Astrocyte (in vitro differentiated cells and primary cell): Measurements from ENCODE around the gene RANGAP1. TPM values are rescaled to one million over a fixed set of nuclear protein-coding genes. Genes with fewer than 3 reads are reported as not detected.
A peak's percentile ranks its signal among the peaks of the same experiment; 100 is the strongest.

Experiments used
- DNase-seq: peaks from one replicate; pipeline ENCODE4 v3.0.0-alpha.2; 2010; ENCODE audit warnings: low read depth
- FAIRE-seq: peaks from 2 replicates; lab custom pipeline; 2011; peaks lifted over from hg19 to GRCh38; lab: Jason Lieb, UNC
- H2AFZ ChIP-seq: 2 replicates; pipeline ENCODE4 v1.6.0; 2012; ENCODE audit warnings: low read depth, low read length, inconsistent platforms
- H3K27ac ChIP-seq: 2 replicates; pipeline ENCODE4 v1.5.1; 2011; ENCODE audit warnings: low read depth, low read length, inconsistent platforms
- H3K27me3 ChIP-seq: 2 replicates; pipeline ENCODE4 v1.6.0; 2011; ENCODE audit warnings: low read length, inconsistent platforms; ENCODE audit not compliant: insufficient read depth
- H3K36me3 ChIP-seq: 2 replicates; pipeline ENCODE4 v1.5.1; 2011; ENCODE audit warnings: low read length, inconsistent platforms; ENCODE audit not compliant: insufficient read depth
- H3K4me1 ChIP-seq: 2 replicates; pipeline ENCODE4 v1.5.1; 2011; ENCODE audit warnings: low read length, inconsistent platforms; ENCODE audit not compliant: insufficient read depth
- H3K4me2 ChIP-seq: 2 replicates; pipeline ENCODE4 v1.6.0; 2012; ENCODE audit warnings: low read length, inconsistent platforms
- H3K4me3 ChIP-seq: 2 replicates; pipeline ENCODE4 v1.5.1; 2011; ENCODE audit warnings: low read depth, mild to moderate bottlenecking, low read length, inconsistent platforms; ENCODE audit not compliant: insufficient read depth
- H3K79me2 ChIP-seq: 2 replicates; pipeline ENCODE4 v1.6.0; 2012; ENCODE audit warnings: mild to moderate bottlenecking, low read length, inconsistent platforms; ENCODE audit not compliant: insufficient read depth
- H3K9ac ChIP-seq: 2 replicates; pipeline ENCODE4 v1.6.0; 2012; ENCODE audit warnings: mild to moderate bottlenecking, low read length, inconsistent platforms
- H3K9me3 ChIP-seq: 2 replicates; pipeline ENCODE4 v1.5.1; 2012; ENCODE audit warnings: low read depth, mild to moderate bottlenecking, low read length, inconsistent platforms; ENCODE audit not compliant: insufficient read depth
- H4K20me1 ChIP-seq: 2 replicates; pipeline ENCODE4 v1.6.0; 2012; ENCODE audit warnings: low read length, inconsistent platforms; ENCODE audit not compliant: insufficient read depth
- H3K27ac Mint-ChIP-seq: one replicate; pipeline ENCODE4 v1.8.0; 2021; ENCODE audit warnings: mild to moderate bottlenecking, mixed read lengths; ENCODE audit not compliant: unreplicated experiment
- H3K27me3 Mint-ChIP-seq: one replicate; pipeline ENCODE4 v1.8.0; 2021; ENCODE audit warnings: low read depth, mixed read lengths; ENCODE audit not compliant: unreplicated experiment
- H3K36me3 Mint-ChIP-seq: one replicate; pipeline ENCODE4 v1.8.0; 2021; ENCODE audit warnings: low read depth, mixed read lengths; ENCODE audit not compliant: unreplicated experiment
- H3K4me1 Mint-ChIP-seq: one replicate; pipeline ENCODE4 v1.8.0; 2021; ENCODE audit warnings: low read depth, mixed read lengths; ENCODE audit not compliant: unreplicated experiment
- H3K4me3 Mint-ChIP-seq: one replicate; pipeline ENCODE4 v1.8.0; 2021; ENCODE audit warnings: mild to moderate bottlenecking, moderate library complexity, mixed read lengths; ENCODE audit not compliant: unreplicated experiment
- H3K9me3 Mint-ChIP-seq: one replicate; pipeline ENCODE4 v1.8.0; 2021; ENCODE audit warnings: mild to moderate bottlenecking, mixed read lengths; ENCODE audit not compliant: unreplicated experiment
- EZH2 ChIP-seq: IDR thresholded peaks from 2 replicates; pipeline ENCODE4 v1.6.1; 2012; ENCODE audit warnings: mild to moderate bottlenecking, low read length, inconsistent platforms; ENCODE audit not compliant: insufficient read depth
- total RNA-seq: library from RNA; stranded (reverse); gene quantifications from 2 replicates; pipeline ENCODE4 v1.2.1, GENCODE V29; 2021
- TF ChIP-seq, protein P1 (sequence below): IDR thresholded peaks from 2 replicates; pipeline ENCODE4 v1.5.1; 2011; ENCODE audit warnings: low read depth, mild to moderate bottlenecking, inconsistent platforms, low read length, moderate library complexity; ENCODE audit not compliant: insufficient read depth

The RANGAP1 gene
- total RNA-seq, 1 donor from 2014 or later, result 77.8 TPM

DNA sequence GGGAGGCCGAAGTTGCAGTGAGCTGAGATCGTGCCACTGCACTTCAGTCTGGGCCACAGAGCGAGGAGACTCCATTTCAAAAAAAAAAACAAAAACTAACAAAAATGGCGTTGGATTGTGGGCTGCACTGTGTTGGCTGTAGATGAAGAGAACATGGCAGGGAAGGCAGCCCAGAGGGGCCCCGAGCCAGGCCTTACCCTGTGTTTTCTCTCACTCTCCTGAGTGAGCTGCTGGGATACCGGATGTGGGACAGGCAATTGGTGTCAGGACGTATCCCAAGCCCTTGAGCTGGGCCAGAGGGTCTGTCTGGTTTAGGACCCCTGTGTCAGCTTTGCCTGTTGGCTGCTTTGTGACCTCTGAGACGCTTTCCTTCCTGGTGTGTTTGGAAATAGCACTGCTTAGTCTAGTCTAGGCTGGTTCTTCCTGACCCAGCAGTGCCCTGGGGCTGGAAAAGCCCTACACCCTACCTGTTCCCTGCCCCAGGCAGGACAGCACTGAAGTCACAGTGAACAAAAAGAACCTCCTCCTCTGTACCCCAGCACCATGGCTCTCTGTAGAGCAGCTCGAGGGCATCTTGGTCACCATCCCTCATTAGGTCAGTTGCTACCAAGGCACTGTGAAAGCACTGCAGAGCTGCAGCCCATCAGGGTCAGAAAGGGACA lies 63.0 kb downstream of the RANGAP1 start:
- H3K4me2 ChIP-seq, result no peak overlapping the region
- no peaks in the 10 kb centered on the region for H3K79me2 ChIP-seq
- H3K36me3 Mint-ChIP-seq, result peaks cover 22% of the 10 kb centered on the region
- no peak overlapping the region for H3K4me3 ChIP-seq
- no peaks in the 10 kb centered on the region for H3K4me1 ChIP-seq
- no peaks in the 10 kb centered on the region for H4K20me1 ChIP-seq
- DNase-seq (no peak), FAIRE-seq (no peak)
- H3K27me3 Mint-ChIP-seq, result no peaks in the 10 kb centered on the region
- H3K27ac Mint-ChIP-seq, result no peak overlapping the region
- H3K27ac ChIP-seq, result no peak overlapping the region
- H3K9me3 Mint-ChIP-seq, result no peaks in the 10 kb centered on the region
- no peaks in the 10 kb centered on the region for H3K27me3 ChIP-seq
- H3K4me3 Mint-ChIP-seq, result no peak overlapping the region
- H3K4me1 Mint-ChIP-seq, result peaks cover 2% of the 10 kb centered on the region
- no peak overlapping the region for H3K9ac ChIP-seq
- TF ChIP-seq EZH2, result no peak
- TF ChIP-seq, protein P1, sequence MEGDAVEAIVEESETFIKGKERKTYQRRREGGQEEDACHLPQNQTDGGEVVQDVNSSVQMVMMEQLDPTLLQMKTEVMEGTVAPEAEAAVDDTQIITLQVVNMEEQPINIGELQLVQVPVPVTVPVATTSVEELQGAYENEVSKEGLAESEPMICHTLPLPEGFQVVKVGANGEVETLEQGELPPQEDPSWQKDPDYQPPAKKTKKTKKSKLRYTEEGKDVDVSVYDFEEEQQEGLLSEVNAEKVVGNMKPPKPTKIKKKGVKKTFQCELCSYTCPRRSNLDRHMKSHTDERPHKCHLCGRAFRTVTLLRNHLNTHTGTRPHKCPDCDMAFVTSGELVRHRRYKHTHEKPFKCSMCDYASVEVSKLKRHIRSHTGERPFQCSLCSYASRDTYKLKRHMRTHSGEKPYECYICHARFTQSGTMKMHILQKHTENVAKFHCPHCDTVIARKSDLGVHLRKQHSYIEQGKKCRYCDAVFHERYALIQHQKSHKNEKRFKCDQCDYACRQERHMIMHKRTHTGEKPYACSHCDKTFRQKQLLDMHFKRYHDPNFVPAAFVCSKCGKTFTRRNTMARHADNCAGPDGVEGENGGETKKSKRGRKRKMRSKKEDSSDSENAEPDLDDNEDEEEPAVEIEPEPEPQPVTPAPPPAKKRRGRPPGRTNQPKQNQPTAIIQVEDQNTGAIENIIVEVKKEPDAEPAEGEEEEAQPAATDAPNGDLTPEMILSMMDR, result no peak
- H2AFZ ChIP-seq, result no peak overlapping the region
- peaks cover 2% of the 10 kb centered on the region for H3K36me3 ChIP-seq
- no peaks in the 10 kb centered on the region for H3K9me3 ChIP-seq

DNA sequence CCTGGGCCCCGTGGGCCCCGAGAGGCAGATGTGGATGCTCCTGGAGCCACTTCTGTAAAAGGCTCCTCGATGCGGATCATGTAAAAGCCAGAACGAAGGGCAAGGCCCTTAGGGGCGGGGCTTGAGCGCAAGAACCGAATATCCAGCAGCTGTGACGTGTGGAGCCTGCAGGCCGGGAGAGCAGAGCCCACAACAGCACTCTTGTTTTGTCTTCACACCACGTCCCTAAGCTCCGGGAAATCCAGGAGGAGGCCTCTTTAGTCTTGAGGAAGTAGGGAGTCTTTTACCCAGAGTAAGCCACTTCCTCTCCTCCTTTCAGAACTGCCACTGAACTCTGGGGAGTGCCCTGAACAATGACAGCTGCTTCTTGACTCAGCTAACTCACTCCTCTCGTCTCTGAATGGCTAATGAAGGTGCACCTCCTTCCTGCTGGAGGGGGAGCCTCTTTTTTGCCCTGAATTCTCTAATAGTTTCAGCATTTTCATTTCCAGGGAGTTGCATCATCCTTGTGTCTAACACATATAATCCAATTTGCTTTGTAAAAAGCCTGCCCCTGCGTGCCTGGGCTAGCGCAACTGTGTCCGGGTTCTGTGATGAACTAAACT lies 68.3 kb downstream of the RANGAP1 start:
- FAIRE-seq, result no peak
- no peaks in the 10 kb centered on the region for H3K27me3 Mint-ChIP-seq
- peak overlapping the region; percentile 53 for H3K4me2 ChIP-seq

More for the DNA sequence above, 68.3 kb downstream of the RANGAP1 start:
- peaks cover 40% of the 10 kb centered on the region for H3K36me3 Mint-ChIP-seq
- H3K4me1 Mint-ChIP-seq, result peaks cover 9% of the 10 kb centered on the region
- Histone ChIP-seq H3K79me2 (no peaks in the 10 kb centered on the region), H3K9ac (peak overlapping the region; percentile 17), H2AFZ (no peak overlapping the region), H3K4me3 (no peak overlapping the region), H3K4me1 (peaks cover 5% of the 10 kb centered on the region), H3K27me3 (no peaks in the 10 kb centered on the region), H3K9me3 (no peaks in the 10 kb centered on the region), H4K20me1 (no peaks in the 10 kb centered on the region), H3K27ac (no peak overlapping the region), H3K36me3 (peaks cover 10% of the 10 kb centered on the region)
- DNase-seq, result peak; percentile 57
- H3K9me3 Mint-ChIP-seq, result peaks cover 8% of the 10 kb centered on the region
- peak overlapping the region; percentile 70 for H3K4me3 Mint-ChIP-seq
- TF ChIP-seq EZH2, result no peak
- TF ChIP-seq, protein P1, result no peak
- H3K27ac Mint-ChIP-seq, result peak overlapping the region; percentile 94
